MCF 10A (cell line): ENCODE measurements around the gene DCPS. TPM values are rescaled to one million over a fixed set of nuclear protein-coding genes. Genes with fewer than 3 reads are reported as not detected.

ENCODE experiments used
- BruUV-seq: library from RNA; stranded (reverse); fragments of 400-500 nt; replicated peaks from 2 replicates; lab custom pipeline; 2021; lab: Mats Ljungman, UMichigan
- CTCF ChIA-PET: fragments of 300-600 bp; sonication (Branson Sonifier 250); formaldehyde crosslinking; extraction: SDS; loops from one replicate; lab custom pipeline; 2021; ENCODE audit warnings: antibody characterized with exemption, inconsistent platforms; lab: Yijun Ruan, JAX
- POLR2A ChIA-PET: fragments of 300-600, 350-650 bp; sonication (Branson Sonifier 250); formaldehyde crosslinking; extraction: SDS; loops from one replicate; lab custom pipeline; 2020; ENCODE audit warnings: antibody characterized with exemption, inconsistent platforms; lab: Yijun Ruan, JAX
- DNase-seq: peaks from one replicate; pipeline ENCODE4 v3.0.0-alpha.2; 2018; ENCODE audit not compliant: unreplicated experiment
- H3K27ac Mint-ChIP-seq: one replicate; pipeline ENCODE4 v1.8.0; 2022; ENCODE audit warnings: mild to moderate bottlenecking, low read depth, mixed read lengths; ENCODE audit not compliant: unreplicated experiment
- H3K27me3 Mint-ChIP-seq: one replicate; pipeline ENCODE4 v1.8.0; 2022; ENCODE audit warnings: mixed read lengths; ENCODE audit not compliant: insufficient read depth, unreplicated experiment
- H3K36me3 Mint-ChIP-seq: one replicate; pipeline ENCODE4 v1.8.0; 2022; ENCODE audit warnings: mild to moderate bottlenecking, moderate library complexity, mixed read lengths; ENCODE audit not compliant: insufficient read depth, unreplicated experiment
- H3K4me1 Mint-ChIP-seq: one replicate; pipeline ENCODE4 v1.8.0; 2022; ENCODE audit warnings: mixed read lengths; ENCODE audit not compliant: insufficient read depth, unreplicated experiment
- H3K4me3 Mint-ChIP-seq: one replicate; pipeline ENCODE4 v1.8.0; 2022; ENCODE audit warnings: mild to moderate bottlenecking, moderate library complexity, mixed read lengths; ENCODE audit not compliant: unreplicated experiment
- H3K9me3 Mint-ChIP-seq: one replicate; pipeline ENCODE4 v1.8.0; 2022; ENCODE audit warnings: mixed read lengths; ENCODE audit not compliant: unreplicated experiment
- intact Hi-C: fragments of 100-400 bp; cut with micrococcal nuclease; formaldehyde crosslinking; loops from 2 replicates; pipeline ENCODE4 v1.14.1; 2022
- total RNA-seq: library from RNA; stranded (reverse); gene quantifications from 2 replicates; pipeline ENCODE4 v1.2.3, GENCODE V29; 2022
- TF ChIP-seq, protein P1 (sequence below): fragments of 200-600 bp; IDR thresholded peaks from one replicate; pipeline ENCODE4 v1.8.0; 2022; ENCODE audit warnings: antibody characterized with exemption, mild to moderate bottlenecking; ENCODE audit not compliant: unreplicated experiment

Gene DCPS
- total RNA-seq, 1 experiment from 2014 or later, result 33.7 TPM

DNA sequence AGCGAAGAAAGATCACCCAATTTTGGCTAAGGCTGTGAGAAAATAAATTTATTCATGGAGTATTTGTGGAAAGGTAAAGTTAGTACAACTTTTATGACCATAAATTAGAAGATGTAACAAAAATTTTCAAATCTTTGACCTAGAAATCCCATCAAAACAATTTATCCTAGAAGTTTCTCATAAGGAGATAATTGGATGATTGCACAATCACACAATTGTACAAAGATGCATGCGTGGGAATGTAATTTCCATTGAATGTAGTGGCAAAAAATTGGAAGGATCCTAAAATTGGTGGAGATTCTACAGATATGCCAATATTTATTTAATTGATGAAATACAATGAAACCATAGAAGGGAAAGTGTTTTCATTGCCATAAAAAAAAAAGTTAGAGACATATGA is 46.7 kb upstream of the DCPS start:
- H3K4me3 Mint-ChIP-seq, result no peak overlapping the region
- H3K27ac Mint-ChIP-seq, result no peak overlapping the region
- ChIA-PET CTCF (interaction anchor here (0.6 to 0.7 kb wide), 2 partner anchors 10 to 347 kb away, joined by 3 read pairs; no protein-coding TSS in a partner anchor), POLR2A (no interaction called here)
- peaks cover 33% of the 10 kb centered on the region for H3K36me3 Mint-ChIP-seq
- intact Hi-C loops, result no loop called here
- H3K9me3 Mint-ChIP-seq, result no peaks in the 10 kb centered on the region
- DNase-seq, result no peak
- TF ChIP-seq, protein P1, sequence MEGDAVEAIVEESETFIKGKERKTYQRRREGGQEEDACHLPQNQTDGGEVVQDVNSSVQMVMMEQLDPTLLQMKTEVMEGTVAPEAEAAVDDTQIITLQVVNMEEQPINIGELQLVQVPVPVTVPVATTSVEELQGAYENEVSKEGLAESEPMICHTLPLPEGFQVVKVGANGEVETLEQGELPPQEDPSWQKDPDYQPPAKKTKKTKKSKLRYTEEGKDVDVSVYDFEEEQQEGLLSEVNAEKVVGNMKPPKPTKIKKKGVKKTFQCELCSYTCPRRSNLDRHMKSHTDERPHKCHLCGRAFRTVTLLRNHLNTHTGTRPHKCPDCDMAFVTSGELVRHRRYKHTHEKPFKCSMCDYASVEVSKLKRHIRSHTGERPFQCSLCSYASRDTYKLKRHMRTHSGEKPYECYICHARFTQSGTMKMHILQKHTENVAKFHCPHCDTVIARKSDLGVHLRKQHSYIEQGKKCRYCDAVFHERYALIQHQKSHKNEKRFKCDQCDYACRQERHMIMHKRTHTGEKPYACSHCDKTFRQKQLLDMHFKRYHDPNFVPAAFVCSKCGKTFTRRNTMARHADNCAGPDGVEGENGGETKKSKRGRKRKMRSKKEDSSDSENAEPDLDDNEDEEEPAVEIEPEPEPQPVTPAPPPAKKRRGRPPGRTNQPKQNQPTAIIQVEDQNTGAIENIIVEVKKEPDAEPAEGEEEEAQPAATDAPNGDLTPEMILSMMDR, result no peak
- no TSS peak for BruUV-seq
- H3K27me3 Mint-ChIP-seq, result no peaks in the 10 kb centered on the region
- H3K4me1 Mint-ChIP-seq, result peaks cover 5% of the 10 kb centered on the region

DNA sequence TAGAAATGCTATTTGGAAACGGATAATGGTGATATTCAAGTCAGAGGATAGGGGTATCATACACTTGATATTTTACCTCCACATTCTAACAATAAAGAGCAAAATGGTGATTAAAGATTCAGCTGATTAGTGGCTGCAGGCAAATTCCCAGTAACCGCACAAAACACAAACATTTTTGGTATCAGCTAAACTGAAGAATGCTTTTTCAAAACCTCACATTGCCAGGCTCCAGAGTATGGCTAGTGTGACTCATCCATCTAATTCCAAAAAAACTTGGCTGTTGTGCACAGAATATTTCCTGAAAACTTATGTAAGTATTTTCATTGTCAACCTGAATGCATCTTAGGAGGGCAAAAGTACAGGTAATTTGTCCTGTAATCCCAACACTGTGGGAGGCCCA is 46.1 kb upstream of the DCPS start:
- intact Hi-C loops, result no loop called here
- H3K27me3 Mint-ChIP-seq, result no peaks in the 10 kb centered on the region
- no peak overlapping the region for H3K4me3 Mint-ChIP-seq
- TF ChIP-seq, protein P1, result no peak
- POLR2A ChIA-PET, result interaction anchor here (3.1 kb wide), 1 partner anchor 11 kb away, joined by 13 read pairs; the partner anchor contains the start of genes FOXRED1 and SRPRA
- CTCF ChIA-PET, result interaction anchor here (0.6 kb wide), 1 partner anchor 33 kb away, joined by 4 read pairs; no protein-coding TSS in a partner anchor
- peaks cover 5% of the 10 kb centered on the region for H3K4me1 Mint-ChIP-seq
- H3K9me3 Mint-ChIP-seq, result no peaks in the 10 kb centered on the region
- H3K36me3 Mint-ChIP-seq, result peaks cover 33% of the 10 kb centered on the region
- H3K27ac Mint-ChIP-seq, result no peak overlapping the region
- no TSS peak for BruUV-seq
- DNase-seq, result peak; percentile 26

DNA sequence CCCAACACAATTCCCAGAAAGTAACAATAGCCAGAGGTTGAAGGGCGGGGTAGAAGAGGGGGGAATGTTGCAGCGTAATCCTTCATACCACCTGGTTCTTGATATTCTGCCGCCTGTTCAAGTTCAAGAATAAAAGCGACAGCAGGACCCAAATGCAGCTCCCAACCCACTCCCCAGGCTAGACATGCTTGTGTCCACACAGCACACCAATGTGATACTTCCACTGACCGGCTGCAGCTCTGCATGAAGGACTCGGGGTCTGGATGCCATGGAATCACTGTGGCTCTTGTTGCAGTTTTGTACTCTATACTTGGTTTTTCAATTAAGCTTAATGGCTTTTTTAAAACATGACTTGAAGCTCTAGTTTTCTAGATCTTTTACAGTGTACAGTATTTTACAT is 41.6 kb upstream of the DCPS start:
- H3K9me3 Mint-ChIP-seq, result no peaks in the 10 kb centered on the region
- H3K36me3 Mint-ChIP-seq, result peaks cover 61% of the 10 kb centered on the region
- H3K4me3 Mint-ChIP-seq, result no peak overlapping the region
- DNase-seq, result no peak
- POLR2A ChIA-PET, result no interaction called here
- no peak overlapping the region for H3K27ac Mint-ChIP-seq
- TF ChIP-seq, protein P1, result no peak
- H3K4me1 Mint-ChIP-seq, result peaks cover 5% of the 10 kb centered on the region
- CTCF ChIA-PET, result interaction anchor here (0.7 kb wide), 1 partner anchor 538 kb away, joined by 3 read pairs; no protein-coding TSS in a partner anchor
- no TSS peak for BruUV-seq
- intact Hi-C loops, result no loop called here
- no peaks in the 10 kb centered on the region for H3K27me3 Mint-ChIP-seq

DNA sequence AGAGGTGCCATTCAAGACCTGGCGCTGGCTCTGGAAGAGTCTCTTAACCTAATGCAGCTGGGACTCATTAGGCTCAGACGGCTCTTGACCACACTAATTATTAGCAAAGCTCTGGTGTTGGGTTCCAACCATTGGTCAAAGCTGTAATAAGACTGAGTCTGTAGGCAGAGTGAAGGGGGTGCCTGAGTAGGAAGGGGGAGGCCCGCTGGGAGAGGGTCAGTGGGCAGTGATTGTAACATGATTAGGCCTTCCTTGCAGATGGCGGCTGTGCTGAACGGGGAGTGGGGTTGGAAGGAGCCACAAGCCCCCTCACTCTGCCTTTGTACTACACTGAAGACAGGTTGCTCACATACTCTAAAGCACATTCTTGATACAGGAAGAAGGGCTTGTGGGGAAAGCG is 40.4 kb upstream of the DCPS start:
- no peak for DNase-seq
- Mint-ChIP-seq H3K4me1 (peaks cover 5% of the 10 kb centered on the region), H3K27me3 (no peaks in the 10 kb centered on the region), H3K27ac (no peak overlapping the region), H3K4me3 (no peak overlapping the region), H3K36me3 (peaks cover 71% of the 10 kb centered on the region), H3K9me3 (no peaks in the 10 kb centered on the region)
- TF ChIP-seq, protein P1, result no peak
- POLR2A ChIA-PET, result no interaction called here
- intact Hi-C loops, result no loop called here
- BruUV-seq, result no TSS peak
- CTCF ChIA-PET, result interaction anchor here (0.6 kb wide), 1 partner anchor 47 kb away, joined by 3 read pairs; no protein-coding TSS in a partner anchor
